OCI-LY1 (cell line): ENCODE measurements around the gene MAP7.

ENCODE experiments used
- EZH2 ChIP-seq: fragments of 200-600 bp; sonication (generic), shearing (Covaris generic); IDR thresholded peaks from 2 replicates; pipeline ENCODE4 v1.8.0; 2017; ENCODE audit warnings: borderline replicate concordance, mixed run types, mild to moderate bottlenecking, antibody characterized with exemption, low read length, moderate library complexity, mixed read lengths
- TF ChIP-seq, protein P1 (sequence below): fragments of 200-600 bp; sonication (generic), shearing (Covaris generic); IDR thresholded peaks from 2 replicates; pipeline ENCODE4 v1.5.1; 2017; ENCODE audit warnings: mild to moderate bottlenecking, antibody characterized with exemption, low read length, moderate library complexity, mixed read lengths

DNA sequence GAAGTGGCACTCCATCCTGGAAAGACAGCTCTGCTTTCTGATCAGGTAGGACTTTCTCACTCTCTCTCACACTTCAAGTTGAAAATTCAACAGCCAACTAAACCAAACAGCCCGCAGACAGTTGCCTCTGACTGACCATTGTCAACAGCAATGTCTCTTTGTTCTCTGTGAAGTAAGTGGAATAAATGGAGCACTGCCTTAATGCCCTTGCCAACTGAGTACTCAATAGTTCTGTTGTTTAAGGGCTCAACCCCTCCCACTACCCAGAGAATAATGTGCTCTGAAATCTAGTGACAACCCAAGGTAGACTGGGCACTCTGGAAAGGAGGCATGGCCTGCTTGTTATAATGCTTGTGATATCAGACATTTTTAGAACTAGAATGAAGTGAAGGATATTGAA is 243.8 kb downstream of the MAP7 start:
- TF ChIP-seq, protein P1, sequence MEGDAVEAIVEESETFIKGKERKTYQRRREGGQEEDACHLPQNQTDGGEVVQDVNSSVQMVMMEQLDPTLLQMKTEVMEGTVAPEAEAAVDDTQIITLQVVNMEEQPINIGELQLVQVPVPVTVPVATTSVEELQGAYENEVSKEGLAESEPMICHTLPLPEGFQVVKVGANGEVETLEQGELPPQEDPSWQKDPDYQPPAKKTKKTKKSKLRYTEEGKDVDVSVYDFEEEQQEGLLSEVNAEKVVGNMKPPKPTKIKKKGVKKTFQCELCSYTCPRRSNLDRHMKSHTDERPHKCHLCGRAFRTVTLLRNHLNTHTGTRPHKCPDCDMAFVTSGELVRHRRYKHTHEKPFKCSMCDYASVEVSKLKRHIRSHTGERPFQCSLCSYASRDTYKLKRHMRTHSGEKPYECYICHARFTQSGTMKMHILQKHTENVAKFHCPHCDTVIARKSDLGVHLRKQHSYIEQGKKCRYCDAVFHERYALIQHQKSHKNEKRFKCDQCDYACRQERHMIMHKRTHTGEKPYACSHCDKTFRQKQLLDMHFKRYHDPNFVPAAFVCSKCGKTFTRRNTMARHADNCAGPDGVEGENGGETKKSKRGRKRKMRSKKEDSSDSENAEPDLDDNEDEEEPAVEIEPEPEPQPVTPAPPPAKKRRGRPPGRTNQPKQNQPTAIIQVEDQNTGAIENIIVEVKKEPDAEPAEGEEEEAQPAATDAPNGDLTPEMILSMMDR = no peak
- no peak for TF ChIP-seq EZH2
